K562 (cell line): ENCODE data around the gene MBOAT7. TPM values are rescaled to one million over a fixed set of nuclear protein-coding genes. Genes with fewer than 3 reads are reported as not detected.
A peak's percentile ranks its signal among the peaks of the same experiment; 100 is the strongest.

Experiments used
- ARID4B ChIP-seq: sonication (generic); formaldehyde crosslinking; IDR thresholded peaks from 2 replicates; pipeline ENCODE4 v1.8.0; 2022; ENCODE audit warnings: mild to moderate bottlenecking, missing genetic modification reagents
- CTCFL ChIP-seq: IDR thresholded peaks from 2 replicates; pipeline ENCODE4 v1.6.1; 2011; ENCODE audit warnings: borderline replicate concordance, low read depth, mild to moderate bottlenecking, moderate library complexity, low read length; ENCODE audit not compliant: insufficient read depth, poor library complexity, severe bottlenecking
- FOXP4 ChIP-seq: sonication (generic); formaldehyde crosslinking; IDR thresholded peaks from 2 replicates; pipeline ENCODE4 v1.8.0; 2022; ENCODE audit warnings: mild to moderate bottlenecking, missing genetic modification reagents, borderline replicate concordance
- KHSRP ChIP-seq: fragments of 450-650 bp; IDR thresholded peaks from 2 replicates; pipeline ENCODE4 v1.6.1; 2017
- PTRF ChIP-seq: fragments of 450-650 bp; IDR thresholded peaks from 2 replicates; pipeline ENCODE4 v1.6.1; 2016; ENCODE audit warnings: mild to moderate bottlenecking, missing genetic modification characterization, missing compliant biosample characterization
- RBFOX2 ChIP-seq: fragments of 200-400 bp; formaldehyde crosslinking; IDR thresholded peaks from 2 replicates; pipeline ENCODE4 v1.6.1; 2017; ENCODE audit warnings: low read depth, mild to moderate bottlenecking, low read length, moderate library complexity
- STAT6 ChIP-seq: sonication (generic); formaldehyde crosslinking; IDR thresholded peaks from 2 replicates; pipeline ENCODE4 v1.8.1; 2023; ENCODE audit warnings: mild to moderate bottlenecking, missing genetic modification reagents
- TAF15 ChIP-seq: fragments of 200-400 bp; formaldehyde crosslinking; IDR thresholded peaks from 2 replicates; pipeline ENCODE4 v1.6.1; 2017; ENCODE audit warnings: mild to moderate bottlenecking, low read depth, low read length, moderate library complexity
- ZBTB11 ChIP-seq, 3 experiments: fragments of 200-800 bp in 1 of 3; fragments of 250-450 bp in 1 of 3; fragments of 450-650 bp in 1 of 3; sonication (Bioruptor Pico) in 1 of 3; sonication (Bioruptor generic) in 1 of 3; formaldehyde crosslinking in 1 of 3; IDR thresholded peaks; 2 replicates each; pipeline versions ENCODE4 v1.6.1 to v1.8.0; 2016 to 2022; ENCODE audit warnings: mild to moderate bottlenecking in 2 of 3, missing genetic modification characterization in 2 of 3, missing compliant biosample characterization in 1 of 3, moderate library complexity in 1 of 3
- ZEB2 ChIP-seq: fragments of 450-650 bp; IDR thresholded peaks from 2 replicates; pipeline ENCODE4 v1.6.1; 2016
- ZNF445 ChIP-seq: fragments of 250-450 bp; sonication (Bioruptor Pico); IDR thresholded peaks from 2 replicates; pipeline ENCODE4 v1.4.0; 2020; ENCODE audit warnings: low read depth, mild to moderate bottlenecking, moderate library complexity
- polyA plus RNA-seq, 8 experiments: library from polyadenylated mRNA; depleted of rRNA in 4 of 8; stranded (reverse) in 5 of 8; unstranded in 3 of 8; fragments of >200 nt; fragmentation: Nextera tagmentation in 2 of 8; fragmentation: Illumina TruSeq in 1 of 8; extraction: Ambion mirVana in 2 of 8; extraction: Trizol in 1 of 8; gene quantifications; 2 replicates each; pipeline versions ENCODE4 v1.2.1 to v1.2.3, GENCODE V29; 2011 to 2014; ENCODE audit warnings: inconsistent platforms in 1 of 8, missing spikeins in 1 of 8
- total RNA-seq, 7 experiments: library from RNA; depleted of rRNA in 6 of 7; stranded (reverse); fragments of >200 nt in 6 of 7; fragmentation: Illumina TruSeq in 2 of 7; extraction: Trizol in 2 of 7; gene quantifications; 2 replicates each; pipeline versions ENCODE4 v1.2.1 to v1.2.3, GENCODE V29; 2011 to 2021; ENCODE audit warnings: low replicate concordance in 1 of 7

Gene MBOAT7
- total and polyA plus RNA-seq, 9 of the 15 experiments (the other 6 are each of a cell fraction or from before 2014, with no cell fraction given), result 1.4 to 153 (median 56.1) TPM

- peak; percentile 79 for TF ChIP-seq ARID4B
- TF ChIP-seq ZBTB11 (CRISPR knock-in tag; IDR thresholded peaks at IDR 0.05), result no peak
- TF ChIP-seq FOXP4 (CRISPR knock-in tag), result no peak
- TF ChIP-seq TAF15, result no peak
- TF ChIP-seq ZEB2, result no peak
- no peak for TF ChIP-seq PTRF
- no peak for TF ChIP-seq KHSRP
- TF ChIP-seq STAT6 (CRISPR knock-in tag), result no peak
- TF ChIP-seq ZNF445 (CRISPR knock-in tag), result no peak
- TF ChIP-seq CTCFL, result peak; percentile 74
- TF ChIP-seq RBFOX2, result peak; percentile 86
These were observed at the start of gene MBOAT7 (continued) for GRCh38 chr19:54189145-54189734.
